Activated CD4-positive, alpha-beta T cell treated with anti-CD3 and anti-CD28 coated beads, Interleukin-2, Interleukin-4, amounts not matched to agents 100 ng/mL and 50 ng/mL, durations not matched to agents 16 hours and 8 hours (primary cell): ENCODE data around the gene AKR1C1.
"Not testable (repeated sequence)": the region's sequence is repeated elsewhere in the genome, so short reads cannot be mapped to it uniquely, and the experiment has no call there.

Source experiments
- DNase-seq: peaks from one replicate; pipeline ENCODE4 v3.0.0-alpha.2; 2020; ENCODE audit warnings: low spot score

The AKR1C1 gene

GRCh38 chr10:4962876-4963814, at the start of gene AKR1C1:
AKR1C1 (plus strand) TSS chr10:4963415; CDS start chr10:4963445, 30 bp downstream.
- not testable (repeated sequence) for DNase-seq

GRCh38 chr10:4914213-4914850, 48.9 kb upstream of the AKR1C1 start:
- DNase-seq, result no peak

DNA sequence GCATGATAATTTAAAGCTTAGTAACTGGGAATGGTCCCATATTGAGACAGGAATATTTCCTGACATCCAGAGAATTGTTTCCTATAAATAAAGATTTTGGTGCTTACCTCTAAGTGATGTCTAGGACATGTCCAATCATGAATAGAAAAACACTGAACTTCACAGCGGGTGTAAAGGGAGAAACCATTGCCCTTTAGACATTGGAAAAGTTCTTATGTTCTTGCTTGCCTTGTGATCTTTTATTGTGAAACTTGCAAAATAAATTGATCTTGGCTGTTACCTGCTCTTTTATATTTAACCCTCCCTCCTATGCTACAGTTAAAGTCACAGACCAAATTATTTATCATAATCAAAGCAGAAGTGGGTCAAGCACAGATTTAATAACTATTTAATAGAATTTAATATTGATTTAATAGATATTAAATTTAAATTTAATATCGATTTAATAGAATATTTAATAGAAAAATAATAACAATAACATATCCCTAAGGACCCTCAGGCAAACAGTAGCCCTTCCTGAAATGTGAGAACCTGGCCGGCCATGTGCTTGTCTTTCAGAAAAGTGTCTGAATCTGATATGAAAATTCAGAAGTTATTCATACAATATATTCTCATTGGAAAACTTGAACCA, 47.0 kb upstream of the AKR1C1 start:
- DNase-seq, result no peak

- no peak for DNase-seq
Measured at GRCh38 chr10:4918236-4918635, 45.0 kb upstream of the AKR1C1 start.

- DNase-seq, result not testable (repeated sequence)
Measured at GRCh38 chr10:4924482-4924881, 38.7 kb upstream of the AKR1C1 start.

DNA sequence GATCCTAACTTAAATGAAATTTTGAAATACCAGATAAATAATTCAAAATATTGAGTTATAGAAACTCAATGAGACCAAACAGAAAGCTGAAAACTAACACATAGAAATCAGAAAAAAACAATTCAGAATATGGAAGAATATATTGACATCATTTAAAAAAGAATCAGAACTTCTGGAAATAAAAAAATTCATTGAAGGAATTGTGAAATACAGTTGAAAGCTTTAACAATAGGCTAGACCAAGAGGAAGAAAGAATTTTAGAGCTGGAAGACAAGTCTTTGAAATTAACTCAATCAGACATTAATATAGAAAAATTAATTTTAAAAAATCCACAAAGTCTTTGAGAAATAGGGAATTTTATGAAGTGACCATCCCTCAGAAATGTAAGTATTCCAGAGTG, 36.8 kb upstream of the AKR1C1 start:
- DNase-seq, result no peak

- no peak for DNase-seq
Measured at GRCh38 chr10:4931587-4931986, 31.6 kb upstream of the AKR1C1 start.

DNA sequence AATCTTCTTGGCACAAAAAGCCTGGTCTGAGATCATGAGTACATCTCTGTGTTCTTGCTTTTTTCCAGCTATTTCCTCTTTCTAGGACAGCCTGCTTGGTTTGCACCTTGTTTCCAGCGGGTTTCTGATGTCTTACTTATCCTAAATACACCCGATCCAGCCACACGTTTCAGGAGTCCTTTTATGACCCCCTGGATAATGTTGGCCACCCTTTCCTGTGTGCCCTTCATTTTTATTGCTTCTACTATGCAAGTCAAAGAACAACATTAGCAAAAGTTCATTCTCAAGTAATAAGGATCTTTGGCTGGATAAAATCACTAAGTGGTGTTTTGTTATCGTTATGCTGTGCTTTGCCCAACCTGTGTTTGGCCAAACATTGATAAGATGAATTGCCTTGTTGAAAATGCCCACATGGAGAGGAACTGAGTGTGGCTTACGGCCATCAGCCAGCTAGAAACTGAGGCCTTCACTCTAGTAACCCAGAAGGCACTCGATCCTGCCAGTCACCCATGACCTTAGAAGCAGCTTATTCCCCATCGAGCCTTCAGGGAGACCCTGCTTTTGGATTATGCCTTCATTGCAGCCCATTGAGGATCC, 28.7 kb upstream of the AKR1C1 start:
- no peak for DNase-seq

DNA sequence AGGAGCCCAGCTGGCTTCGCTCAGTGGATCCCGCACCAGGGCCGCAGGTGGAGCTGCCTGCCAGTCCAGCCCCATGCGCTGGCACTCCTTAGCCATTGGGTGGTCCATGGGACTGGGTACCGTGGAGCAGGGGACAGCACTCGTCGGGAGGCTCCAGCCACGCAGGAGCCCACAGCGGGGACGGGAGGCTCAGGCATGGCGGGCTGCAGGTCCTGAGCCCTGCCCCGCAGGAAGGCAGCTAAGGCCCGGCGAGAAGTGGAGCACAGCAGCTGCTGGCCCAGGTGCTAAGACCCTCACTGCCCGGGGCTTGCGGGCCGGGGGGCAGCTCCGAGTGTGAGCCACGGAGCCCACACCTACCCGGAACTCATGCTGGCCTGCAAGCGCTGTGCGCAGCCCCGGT, 25.9 kb upstream of the AKR1C1 start:
- no peak for DNase-seq

GRCh38 chr10:4939224-4940072, 23.8 kb upstream of the AKR1C1 start:
- no peak for DNase-seq

DNA sequence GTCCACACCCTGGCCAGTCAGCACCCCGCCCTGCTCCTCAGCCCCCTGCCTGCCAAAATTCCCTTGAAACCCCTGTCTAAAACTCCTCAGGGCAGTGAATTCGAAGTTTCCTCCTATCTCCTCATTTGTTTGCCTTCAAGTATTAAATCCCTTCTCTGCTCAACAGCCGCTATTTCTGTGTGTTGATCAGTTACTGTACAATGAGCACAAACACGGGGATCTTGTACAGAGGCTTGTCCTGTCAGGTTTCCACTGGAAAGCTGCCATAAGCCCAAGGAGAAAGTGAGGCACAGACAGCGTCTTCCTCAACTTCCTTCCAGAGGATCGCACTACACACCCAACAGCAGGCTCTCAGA, 23.2 kb upstream of the AKR1C1 start:
- DNase-seq, result not testable (repeated sequence)

GRCh38 chr10:4940909-4941308, 22.3 kb upstream of the AKR1C1 start:
- DNase-seq, result not testable (repeated sequence)

- DNase-seq, result no peak
Measured at GRCh38 chr10:4941540-4942330, 21.5 kb upstream of the AKR1C1 start.

GRCh38 chr10:4942931-4943330, 20.3 kb upstream of the AKR1C1 start:
- DNase-seq, result not testable (repeated sequence)

DNA sequence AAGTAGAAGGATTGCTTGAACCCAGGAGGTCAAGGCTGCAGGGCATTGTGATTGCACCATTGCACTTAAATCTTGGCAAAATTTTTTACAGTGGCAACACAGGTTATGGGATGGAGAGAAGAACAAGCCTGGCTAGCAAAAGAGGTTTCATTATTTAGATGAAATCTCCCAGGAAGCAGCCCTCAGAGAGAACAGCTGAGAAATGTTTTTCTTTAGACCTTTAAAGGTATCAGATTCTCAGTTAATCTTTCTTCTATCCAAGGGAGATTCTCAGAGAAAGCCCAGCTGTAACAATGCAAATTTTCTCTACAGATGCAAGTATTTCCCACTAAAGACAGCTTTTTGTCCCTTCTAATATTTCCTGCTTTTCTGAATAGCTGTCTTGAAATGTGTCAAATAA, 19.8 kb upstream of the AKR1C1 start:
- DNase-seq, result not testable (repeated sequence)

GRCh38 chr10:4943821-4944220, 19.4 kb upstream of the AKR1C1 start:
- no peak for DNase-seq

DNA sequence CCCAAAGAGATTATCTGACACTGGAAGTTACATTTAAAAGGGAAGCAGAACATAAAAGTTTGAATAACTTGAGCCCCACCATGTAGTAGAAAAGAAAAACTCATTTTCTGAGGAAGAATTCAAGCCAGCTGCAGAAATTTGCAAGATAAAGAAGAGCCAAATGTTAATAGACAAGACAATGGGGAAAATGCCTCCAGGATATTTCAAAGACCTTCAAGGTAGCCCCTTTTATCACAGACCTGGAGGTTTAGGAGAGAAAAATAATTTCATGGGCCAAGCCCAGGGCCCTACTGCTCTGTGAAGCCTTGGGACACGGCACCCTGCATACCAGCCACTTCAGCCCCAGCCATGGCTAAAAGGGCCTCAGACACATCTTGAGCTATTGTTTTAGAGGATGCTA, 18.4 kb upstream of the AKR1C1 start:
- no peak for DNase-seq

- no peak for DNase-seq
Measured at GRCh38 chr10:4945766-4946717, 17.2 kb upstream of the AKR1C1 start.

GRCh38 chr10:4947039-4947634, 16.1 kb upstream of the AKR1C1 start:
- no peak for DNase-seq
